GM18907 (cell line): ENCODE results near the gene PLOD3.

ENCODE experiments used
- ATAC-seq: cut with Tn5 transposase; IDR thresholded peaks from one replicate; pipeline ENCODE4 v1.9.1; 2021; ENCODE audit warnings: mild to moderate bottlenecking, moderate library complexity; ENCODE audit not compliant: unreplicated experiment

The PLOD3 gene

DNA sequence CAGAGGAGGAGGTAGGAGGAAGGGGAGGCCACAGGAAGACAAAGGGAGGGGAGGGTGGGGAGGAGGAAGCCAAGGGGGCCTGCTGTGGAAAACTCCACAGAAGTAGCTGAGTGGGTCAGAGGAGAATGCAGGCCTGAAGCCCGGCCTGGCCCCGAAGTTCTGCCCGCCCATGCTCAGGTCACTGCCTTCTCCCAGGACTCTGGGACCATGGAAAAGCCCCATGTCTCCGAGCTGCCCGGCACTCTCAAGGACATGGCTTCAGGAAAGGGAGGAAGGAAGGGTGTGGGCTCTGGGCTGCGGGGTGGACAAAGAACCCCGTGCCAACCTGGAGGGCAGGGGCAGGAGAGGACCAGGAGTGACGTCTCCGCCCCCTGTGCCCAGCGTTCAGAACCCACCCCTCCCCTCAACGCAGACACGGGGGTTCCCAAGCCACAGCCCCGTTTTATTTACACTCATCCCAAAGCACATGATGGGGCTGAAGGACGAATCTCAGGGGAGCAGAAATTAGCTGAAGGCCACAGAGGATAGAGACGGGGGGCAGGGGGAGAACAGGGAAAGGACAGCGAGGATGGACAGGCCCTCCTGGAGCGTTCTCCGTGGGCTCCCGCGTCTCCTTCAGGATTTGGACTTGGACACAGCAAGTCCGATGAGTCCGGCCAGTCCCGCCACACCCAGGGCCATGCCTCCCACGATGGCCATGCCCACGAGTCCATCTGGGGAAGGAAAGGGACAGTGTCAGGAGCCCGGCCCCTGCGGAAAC is 22.0 kb upstream of the PLOD3 start:
- ATAC-seq, result no peak

GRCh38 chr7:101238226-101239182 is 21.1 kb upstream of the PLOD3 start:
- no peak for ATAC-seq

DNA sequence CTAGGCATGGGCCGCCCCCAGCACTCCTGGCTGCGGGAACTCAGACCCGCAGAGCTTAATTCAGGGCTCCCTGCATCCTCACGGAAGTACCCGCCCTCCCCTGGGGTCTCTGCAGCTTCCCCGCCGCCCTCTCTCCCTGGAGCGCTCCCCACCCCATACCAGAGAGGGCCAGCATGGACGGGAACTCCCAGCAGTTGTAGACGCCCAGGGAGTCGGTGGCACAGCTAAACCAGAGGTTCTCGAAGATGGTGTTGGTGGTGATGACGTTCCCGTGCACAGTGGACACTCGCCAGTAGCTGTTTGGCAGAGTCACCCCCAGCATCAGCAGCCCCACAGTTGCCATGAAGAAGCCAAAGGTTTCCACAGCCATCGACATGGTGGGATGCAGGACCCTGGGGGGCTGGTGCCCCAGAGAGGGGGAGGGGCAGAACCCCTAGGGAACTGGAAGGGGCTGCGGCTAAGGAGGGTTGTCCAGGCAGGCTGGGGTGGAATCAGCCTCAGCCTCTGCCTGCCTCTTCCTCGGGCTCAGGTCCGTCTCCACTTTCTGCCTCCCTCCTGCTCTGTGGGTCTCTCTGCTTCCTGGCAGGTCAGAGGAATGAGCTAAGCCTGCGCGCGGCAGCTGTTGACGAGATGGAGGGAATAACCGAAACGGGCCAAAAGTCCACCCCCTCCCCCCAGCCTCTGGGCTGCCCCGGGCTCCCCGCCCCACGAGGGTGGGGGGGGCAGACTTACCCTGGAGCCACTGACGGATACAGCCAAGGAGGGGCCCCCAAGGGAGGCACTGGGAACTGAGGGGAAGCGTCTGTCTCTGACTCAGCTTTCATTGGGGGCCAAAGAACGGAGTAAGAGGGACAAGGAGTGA is 20.1 kb upstream of the PLOD3 start, which contains the start of gene CLDN15:
Gene CLDN15, minus strand, starts transcription at position 597 of the 862 bp plus-strand sequence. Its CDS starts 221 bp downstream, at position 376.
- no peak for ATAC-seq

GRCh38 chr7:101236292-101236835 is 19.0 kb upstream of the PLOD3 start:
- ATAC-seq, result no peak

DNA sequence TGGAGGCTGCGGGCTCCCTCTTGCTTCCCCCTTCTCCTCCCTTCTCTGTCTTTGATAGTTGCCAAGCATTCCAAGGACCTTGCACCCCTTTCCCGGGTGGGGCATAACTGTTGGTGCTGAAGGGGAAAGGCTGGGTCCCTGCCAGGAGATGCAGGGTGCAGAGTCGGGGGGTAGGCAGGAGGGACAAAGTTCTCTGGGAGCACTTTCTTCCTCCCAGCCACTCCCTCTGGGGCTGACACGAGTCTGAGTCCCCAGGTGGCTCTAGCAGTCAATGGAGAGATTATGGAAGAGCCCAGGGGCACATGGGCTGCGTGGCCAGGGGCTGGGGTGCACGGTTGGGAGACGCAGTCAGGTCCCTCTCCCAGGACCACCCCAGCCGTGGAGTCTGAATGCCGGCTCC is 18.1 kb upstream of the PLOD3 start:
- ATAC-seq, result no peak

DNA sequence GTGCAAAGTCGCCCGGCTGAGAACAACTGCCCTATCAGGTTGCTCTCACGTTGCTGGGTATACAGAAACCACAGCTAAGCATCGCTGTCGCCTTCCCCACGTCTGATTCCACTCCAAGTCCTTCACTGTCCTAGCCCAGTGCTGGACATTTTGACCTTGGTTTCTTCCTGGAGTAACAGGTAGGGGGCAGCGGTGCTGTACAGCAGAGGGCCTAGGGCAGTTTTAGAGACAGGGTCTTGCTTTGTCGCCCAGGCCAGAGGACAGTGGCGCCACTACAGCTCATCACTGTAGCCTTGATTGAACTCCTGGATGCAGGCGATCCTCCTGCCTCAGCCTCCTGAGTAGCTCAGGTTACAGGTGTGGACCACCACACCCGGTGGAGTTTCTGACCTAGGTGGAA is 17.7 kb upstream of the PLOD3 start:
- ATAC-seq, result no peak

- no peak for ATAC-seq
These were observed 17.3 kb upstream of the PLOD3 start for GRCh38 chr7:101234636-101235035.

DNA sequence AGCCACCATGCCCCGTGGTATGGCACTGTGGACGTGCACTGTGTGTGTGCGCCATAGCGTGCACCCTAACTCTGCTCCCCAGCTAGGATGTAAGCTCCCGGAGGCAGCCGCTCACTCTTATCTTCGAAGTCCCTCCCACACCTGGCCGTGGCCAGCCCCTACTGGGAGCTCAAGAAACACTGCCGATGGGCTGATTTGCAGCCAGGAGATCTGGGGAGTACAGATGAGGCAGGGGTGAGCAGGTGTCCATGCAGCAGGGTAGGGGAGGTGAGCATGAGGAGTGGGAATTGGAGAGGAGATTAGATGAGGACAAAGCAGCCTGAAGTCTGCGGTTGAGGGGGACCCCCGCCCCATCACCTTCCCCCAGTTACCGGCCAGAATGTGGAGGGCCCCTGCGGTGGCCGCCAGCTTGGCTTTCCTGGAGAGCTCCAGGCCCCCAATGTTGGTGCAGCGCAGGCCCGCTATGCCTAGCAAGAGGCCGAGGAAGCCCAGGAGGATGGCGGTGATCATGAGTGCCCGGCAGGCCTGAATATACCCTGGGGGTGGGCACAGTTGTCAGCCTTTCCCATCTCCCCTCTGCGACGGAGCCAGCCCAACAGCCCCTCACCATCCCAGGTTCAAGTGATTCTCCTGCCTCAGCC is 16.6 kb upstream of the PLOD3 start:
- no peak for ATAC-seq

- no peak for ATAC-seq
These were observed 14.9 kb upstream of the PLOD3 start for GRCh38 chr7:101232141-101232850.

DNA sequence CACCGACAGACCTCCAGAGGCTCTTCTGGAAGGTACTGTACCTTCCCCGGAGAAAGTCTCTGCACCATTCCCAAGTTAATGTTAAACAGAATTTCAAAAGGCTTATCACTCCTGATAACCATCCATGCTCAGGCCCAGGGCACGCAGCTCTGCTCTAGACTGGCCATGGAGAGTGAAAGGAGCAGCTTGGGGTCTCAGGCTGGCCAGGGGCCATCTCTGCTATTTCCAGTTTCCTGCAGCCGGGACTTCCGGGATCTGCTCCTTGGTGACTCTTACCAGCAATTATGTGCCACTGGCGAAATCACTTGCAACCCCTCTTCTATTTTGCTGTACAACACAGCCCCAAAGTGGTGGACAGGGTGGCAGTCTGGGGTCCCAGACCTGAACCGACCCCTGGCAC is 14.3 kb upstream of the PLOD3 start:
- no peak for ATAC-seq

DNA sequence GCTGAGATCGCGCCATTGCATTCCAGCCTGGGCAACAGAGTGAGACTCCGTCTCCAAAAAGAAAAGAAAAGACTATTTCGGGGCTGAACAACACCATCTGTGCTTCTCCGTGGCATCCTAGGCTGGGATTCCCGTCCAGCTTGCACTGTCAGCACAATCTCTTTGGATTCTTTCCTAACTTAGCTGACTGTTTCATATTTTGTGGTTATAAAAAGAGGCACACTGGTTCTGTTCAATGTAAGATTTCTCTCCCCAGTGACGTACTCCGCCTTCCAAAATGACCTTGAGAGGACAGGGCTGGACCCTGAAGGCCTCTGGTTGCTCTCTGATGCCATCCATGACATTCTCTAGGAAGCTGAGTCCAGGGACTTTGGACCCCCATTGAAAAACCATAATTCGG is 9.3 kb upstream of the PLOD3 start:
- no peak for ATAC-seq

- no peak for ATAC-seq
These were observed 8.3 kb upstream of the PLOD3 start for GRCh38 chr7:101225650-101226049.

GRCh38 chr7:101223528-101223927 is 6.1 kb upstream of the PLOD3 start:
- no peak for ATAC-seq

DNA sequence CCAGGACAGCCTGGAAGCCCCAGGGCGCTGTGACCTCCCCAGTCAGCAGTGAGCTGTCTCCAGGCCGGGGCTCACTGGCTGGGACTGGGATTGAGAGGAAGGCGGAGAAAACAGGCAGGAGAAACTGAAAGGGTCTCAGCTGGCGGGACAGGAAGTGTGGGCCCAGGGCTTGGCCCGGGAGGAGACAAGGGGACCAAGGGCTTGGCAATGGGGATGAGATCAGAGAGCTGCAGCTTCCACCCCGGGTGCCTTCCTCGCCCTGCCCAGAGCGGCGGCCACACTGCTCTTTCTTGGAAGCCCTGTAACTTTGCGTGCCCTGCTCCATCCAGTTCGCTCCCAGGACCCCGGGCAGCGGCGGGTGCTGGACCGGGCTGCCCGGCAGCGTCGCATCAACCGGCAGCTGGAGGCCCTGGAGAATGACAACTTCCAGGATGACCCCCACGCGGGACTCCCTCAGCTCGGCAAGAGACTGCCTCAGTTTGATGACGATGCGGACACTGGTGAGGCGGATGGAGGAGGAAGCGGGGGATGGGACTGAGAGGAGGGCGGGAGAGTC is 5.0 kb upstream of the PLOD3 start:
- no peak for ATAC-seq

GRCh38 chr7:101220295-101220694 is 2.9 kb upstream of the PLOD3 start:
- ATAC-seq, result no peak

- ATAC-seq, result peak; percentile 16
These were observed 1.1 kb upstream of the PLOD3 start for GRCh38 chr7:101218236-101219125.

GRCh38 chr7:101216860-101217387 is 457 bp downstream of the PLOD3 start:
- peak; percentile 22 for ATAC-seq
